Lower lobe of right lung (tissue), 2 donors: ENCODE results near the gene SERPIND1. TPM values are rescaled to one million over a fixed set of nuclear protein-coding genes. Genes with fewer than 3 reads are reported as not detected.

Source experiments
- ATAC-seq, 2 donors: fragments of 200-7000 bp; cut with Tn5 transposase; one replicate each; pipeline ENCODE4 v1.9.1; 2020 to 2022; ENCODE audit warnings: mild to moderate bottlenecking in 2 of 2, moderate library complexity in 2 of 2
- DNase-seq: peaks from one replicate; pipeline ENCODE4 v3.0.0-alpha.2; 2020
- H3K27ac ChIP-seq: fragments of 200-600 bp; one replicate; pipeline ENCODE4 v1.8.0; 2022
- H3K27me3 ChIP-seq: fragments of 200-600 bp; one replicate; pipeline ENCODE4 v1.8.0; 2022; ENCODE audit warnings: low read depth
- H3K36me3 ChIP-seq: fragments of 200-600 bp; one replicate; pipeline ENCODE4 v1.8.0; 2022; ENCODE audit warnings: mild to moderate bottlenecking
- H3K4me1 ChIP-seq: fragments of 200-600 bp; one replicate; pipeline ENCODE4 v1.8.0; 2022
- H3K4me3 ChIP-seq: fragments of 200-600 bp; one replicate; pipeline ENCODE4 v1.8.0; 2022; ENCODE audit warnings: mild to moderate bottlenecking
- H3K9me3 ChIP-seq: fragments of 200-600 bp; one replicate; pipeline ENCODE4 v1.8.0; 2022
- intact Hi-C: fragments of 100-400 bp; cut with DNase I; formaldehyde crosslinking; loops from one replicate; pipeline ENCODE4 v1.11.0; 2022
- total RNA-seq: library from RNA; stranded (reverse); fragmentation: NEBNext Ultra II Directional; extraction: Animal tissue kit (Norgen Biotek cat#: 25700); gene quantifications from one replicate; pipeline ENCODE4 v1.2.1, GENCODE V29; 2021
- TF ChIP-seq, protein P1 (sequence below): fragments of 200-600 bp; IDR thresholded peaks from one replicate; pipeline ENCODE4 v1.8.0; 2022; ENCODE audit warnings: antibody characterized with exemption, mild to moderate bottlenecking
- donor health status: DM: no; HTN: yes; CAD: no; lungs with severe emphysema.

Gene SERPIND1
- total RNA-seq, 1 donor from 2014 or later, result 0.24 TPM

DNA sequence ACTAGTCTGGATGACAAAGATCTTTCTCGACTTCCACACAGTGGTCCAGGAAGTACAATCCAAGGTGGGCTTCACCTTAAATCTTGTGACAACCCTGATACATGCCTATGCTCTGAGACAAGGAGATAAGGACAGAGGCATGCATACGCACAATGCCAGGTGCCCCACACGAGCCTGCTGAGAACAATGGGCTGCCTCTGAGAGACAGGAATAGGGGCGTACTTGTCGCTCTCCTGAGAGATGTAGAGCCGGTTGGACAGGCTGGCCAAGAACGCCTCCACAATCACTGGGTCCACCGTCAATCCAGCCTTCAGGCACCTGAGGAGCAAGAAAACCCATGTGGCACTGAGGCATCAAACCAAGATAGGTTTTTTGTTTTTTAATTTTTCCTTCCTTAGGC, 25.5 kb downstream of the SERPIND1 start:
- TF ChIP-seq, protein P1, sequence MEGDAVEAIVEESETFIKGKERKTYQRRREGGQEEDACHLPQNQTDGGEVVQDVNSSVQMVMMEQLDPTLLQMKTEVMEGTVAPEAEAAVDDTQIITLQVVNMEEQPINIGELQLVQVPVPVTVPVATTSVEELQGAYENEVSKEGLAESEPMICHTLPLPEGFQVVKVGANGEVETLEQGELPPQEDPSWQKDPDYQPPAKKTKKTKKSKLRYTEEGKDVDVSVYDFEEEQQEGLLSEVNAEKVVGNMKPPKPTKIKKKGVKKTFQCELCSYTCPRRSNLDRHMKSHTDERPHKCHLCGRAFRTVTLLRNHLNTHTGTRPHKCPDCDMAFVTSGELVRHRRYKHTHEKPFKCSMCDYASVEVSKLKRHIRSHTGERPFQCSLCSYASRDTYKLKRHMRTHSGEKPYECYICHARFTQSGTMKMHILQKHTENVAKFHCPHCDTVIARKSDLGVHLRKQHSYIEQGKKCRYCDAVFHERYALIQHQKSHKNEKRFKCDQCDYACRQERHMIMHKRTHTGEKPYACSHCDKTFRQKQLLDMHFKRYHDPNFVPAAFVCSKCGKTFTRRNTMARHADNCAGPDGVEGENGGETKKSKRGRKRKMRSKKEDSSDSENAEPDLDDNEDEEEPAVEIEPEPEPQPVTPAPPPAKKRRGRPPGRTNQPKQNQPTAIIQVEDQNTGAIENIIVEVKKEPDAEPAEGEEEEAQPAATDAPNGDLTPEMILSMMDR, result no peak
- intact Hi-C loops, result no loop called here
- Histone ChIP-seq H3K4me3 (no peak overlapping the region), H3K27me3 (no peaks in the 10 kb centered on the region), H3K36me3 (peaks cover 94% of the 10 kb centered on the region), H3K4me1 (no peaks in the 10 kb centered on the region), H3K9me3 (no peaks in the 10 kb centered on the region), H3K27ac (no peak overlapping the region)
- DNase-seq, result no peak
- ATAC-seq, result no peak

DNA sequence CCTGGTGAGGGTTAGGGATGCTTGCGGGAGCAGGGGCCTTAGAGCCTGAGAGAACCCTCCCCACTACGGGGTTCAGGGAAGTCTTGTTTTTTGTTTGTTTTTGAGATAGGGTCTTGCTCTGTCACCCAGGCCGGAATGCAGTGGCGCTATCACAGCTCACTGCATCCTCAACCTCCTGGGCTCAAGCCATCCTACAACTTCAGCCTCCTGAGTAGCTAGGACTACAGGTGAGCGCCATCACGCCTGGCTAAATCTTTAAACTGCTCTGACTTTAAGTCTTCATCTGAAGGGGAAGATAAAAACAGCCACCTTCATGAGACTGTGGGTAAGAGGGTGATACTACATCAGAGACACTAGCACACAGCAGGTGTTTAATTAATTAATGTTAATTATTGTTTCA, 28.5 kb downstream of the SERPIND1 start:
- DNase-seq (no peak), ATAC-seq (no peak)
- intact Hi-C loops, result no loop called here
- Histone ChIP-seq H3K4me3 (no peak overlapping the region), H3K9me3 (no peaks in the 10 kb centered on the region), H3K27ac (no peak overlapping the region), H3K4me1 (no peaks in the 10 kb centered on the region), H3K36me3 (peaks cover 100% of the 10 kb centered on the region), H3K27me3 (no peaks in the 10 kb centered on the region)
- TF ChIP-seq, protein P1, result no peak

DNA sequence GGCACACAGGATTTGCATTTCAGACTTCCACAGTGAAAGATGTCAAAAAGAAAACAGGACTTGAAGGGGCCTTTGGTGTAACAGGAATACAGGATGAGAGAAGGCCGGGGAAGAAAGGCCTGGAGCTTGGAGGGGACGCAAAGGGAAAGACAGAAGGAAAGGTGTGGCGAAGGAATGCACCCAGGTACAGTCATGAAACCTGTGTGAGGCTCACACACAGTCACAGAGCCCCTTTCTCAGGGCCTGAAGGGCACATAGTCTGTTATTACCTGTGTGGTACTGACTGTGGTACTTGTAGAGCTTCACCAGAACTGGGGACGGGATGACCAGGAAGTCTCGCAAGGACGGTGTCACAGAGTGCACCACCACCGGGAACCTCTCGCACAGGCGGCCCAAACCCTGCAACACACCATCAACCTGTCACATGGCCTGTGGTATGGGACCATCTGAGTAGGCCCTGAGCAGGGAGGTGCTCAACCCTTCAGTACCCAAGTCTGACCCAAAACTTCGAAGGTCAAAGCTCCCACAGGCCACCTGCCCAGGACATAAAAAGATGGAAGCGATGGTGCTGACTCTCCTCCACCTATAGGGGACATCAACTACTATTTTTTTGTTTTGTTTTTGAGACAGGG, 29.1 kb downstream of the SERPIND1 start:
- intact Hi-C loops, result no loop called here
- H3K27ac ChIP-seq, result no peak overlapping the region
- H3K4me3 ChIP-seq, result no peak overlapping the region
- H3K36me3 ChIP-seq, result peaks cover 100% of the 10 kb centered on the region
- TF ChIP-seq, protein P1, result no peak
- no peaks in the 10 kb centered on the region for H3K9me3 ChIP-seq
- ATAC-seq (no peak), DNase-seq (no peak)
- H3K4me1 ChIP-seq, result no peaks in the 10 kb centered on the region
- H3K27me3 ChIP-seq, result no peaks in the 10 kb centered on the region

DNA sequence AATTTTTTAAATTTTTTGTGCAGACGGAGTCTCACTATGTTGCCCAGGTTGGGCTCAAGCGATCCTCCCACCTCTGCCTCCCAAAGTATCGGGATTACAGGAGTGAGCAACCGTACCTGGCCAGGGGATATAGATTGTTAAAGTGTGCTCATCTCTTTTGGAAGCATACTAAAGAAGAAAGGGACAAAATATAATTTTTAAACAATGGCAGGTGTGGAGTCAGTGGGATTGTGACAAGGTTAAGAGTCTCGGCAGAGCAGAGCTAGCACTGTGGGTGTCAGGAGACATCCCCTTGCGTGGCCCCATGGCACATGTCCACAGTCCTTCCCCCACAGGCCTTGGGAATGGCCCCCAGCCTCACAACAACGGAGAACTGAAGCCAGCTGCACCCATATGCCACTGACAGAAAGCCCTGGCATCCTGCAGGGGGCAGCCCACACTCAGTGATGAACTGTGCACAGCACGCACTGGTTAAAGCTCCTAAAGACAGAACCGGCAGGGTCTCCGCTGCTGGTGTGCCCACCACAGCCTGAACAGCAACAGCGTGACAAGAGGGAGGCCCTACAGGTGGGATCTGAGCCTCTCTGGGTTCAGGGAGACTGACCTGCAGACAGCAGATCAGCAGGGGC, 29.9 kb downstream of the SERPIND1 start:
- Histone ChIP-seq H3K4me1 (no peaks in the 10 kb centered on the region), H3K9me3 (no peaks in the 10 kb centered on the region), H3K27me3 (no peaks in the 10 kb centered on the region), H3K4me3 (no peak overlapping the region), H3K27ac (no peak overlapping the region), H3K36me3 (peaks cover 98% of the 10 kb centered on the region)
- ATAC-seq (no peak), DNase-seq (no peak)
- intact Hi-C loops, result no loop called here
- TF ChIP-seq, protein P1, result peak; percentile 26

DNA sequence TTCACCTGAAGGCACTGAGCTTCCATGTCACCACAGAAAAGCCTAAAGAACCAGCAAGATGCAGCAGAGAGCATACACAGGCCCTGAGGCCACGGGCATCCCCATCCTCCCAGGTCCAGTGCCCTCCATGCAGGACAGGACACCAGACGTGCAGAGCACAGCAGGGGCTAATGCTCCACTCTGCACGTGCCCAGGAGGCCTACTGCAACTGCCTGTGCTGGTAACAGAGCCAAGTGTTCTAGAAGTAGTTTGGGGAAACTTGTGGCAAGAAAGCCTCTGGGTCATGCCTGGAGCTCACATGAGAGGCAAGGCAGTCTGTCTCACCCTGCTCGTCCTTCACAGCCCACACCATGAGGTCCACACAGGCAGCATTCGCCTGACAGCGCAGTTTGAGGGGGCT, 30.7 kb downstream of the SERPIND1 start:
- Histone ChIP-seq H3K4me3 (no peak overlapping the region), H3K27me3 (no peaks in the 10 kb centered on the region), H3K27ac (no peak overlapping the region), H3K36me3 (peaks cover 98% of the 10 kb centered on the region), H3K4me1 (no peaks in the 10 kb centered on the region), H3K9me3 (no peaks in the 10 kb centered on the region)
- intact Hi-C loops, result no loop called here
- no peak for DNase-seq
- TF ChIP-seq, protein P1, result no peak
- no peak for ATAC-seq
